HepG2 (cell line): ENCODE data around the gene TM9SF3. TPM values are rescaled to one million over a fixed set of nuclear protein-coding genes. Genes with fewer than 3 reads are reported as not detected.
A peak's percentile ranks its signal among the peaks of the same experiment; 100 is the strongest.

Experiments
- ATAC-seq: fragments of 200-7000 bp; cut with Tn5 transposase; 3 replicates; pipeline ENCODE4 v1.9.1; 2020; ENCODE audit warnings: mild to moderate bottlenecking, moderate library complexity
- BruUV-seq: library from RNA; stranded (reverse); fragments of 400-500 nt; replicated peaks from 2 replicates; lab custom pipeline; 2021; lab: Mats Ljungman, UMichigan
- CTCF ChIA-PET: fragments of 300-600 bp; formaldehyde crosslinking; extraction: SDS; loops from one replicate; lab custom pipeline; 2021; ENCODE audit warnings: low total read pairs, inconsistent platforms, low intra/inter-chr PET ratio; lab: Yijun Ruan, JAX
- POLR2A ChIA-PET: fragments of 350-600 bp; sonication (Branson Sonifier 250); formaldehyde crosslinking; loops from one replicate; lab custom pipeline; 2020; ENCODE audit warnings: antibody characterized with exemption, inconsistent platforms; lab: Yijun Ruan, JAX
- DNase-seq: peaks from one replicate; pipeline ENCODE4 v3.0.0-alpha.2; 2015; ENCODE audit warnings: low spot score
- FAIRE-seq: peaks from 3 replicates; lab custom pipeline; 2011; peaks lifted over from hg19 to GRCh38; lab: Jason Lieb, UNC
- H2AFZ ChIP-seq: one replicate; pipeline ENCODE4 v1.6.1; 2011; ENCODE audit warnings: low read length, inconsistent platforms
- H3K27ac ChIP-seq: fragments of 300-600 bp; 3 replicates; pipeline ENCODE4 v1.8.0; 2011; ENCODE audit warnings: mixed run types, mild to moderate bottlenecking, mixed read lengths, low read length, inconsistent platforms; ENCODE audit not compliant: insufficient read depth; ENCODE audit errors: extremely low read length
- H3K27me3 ChIP-seq, 2 experiments: fragments of 200-600 bp in 1 of 2; 2 replicates in 1 of 2; 3 replicates in 1 of 2; pipeline versions ENCODE4 v1.6.0 to v1.8.0; 2011; ENCODE audit warnings: low read length in 2 of 2, mild to moderate bottlenecking in 2 of 2, moderate library complexity in 2 of 2, inconsistent platforms in 1 of 2; ENCODE audit not compliant: insufficient read depth in 2 of 2, control insufficient read depth in 1 of 2
- H3K36me3 ChIP-seq, 2 experiments: fragments of 200-600 bp in 1 of 2; replicated peaks in 1 of 2; 2 replicates in 1 of 2; 3 replicates in 1 of 2; pipeline versions ENCODE4 v1.5.1 to v1.8.0; 2011; ENCODE audit warnings: low read length in 2 of 2, inconsistent platforms in 1 of 2; ENCODE audit not compliant: insufficient read depth in 2 of 2, control insufficient read depth in 1 of 2
- H3K4me1 ChIP-seq: 2 replicates; pipeline ENCODE4 v1.5.1; 2012; ENCODE audit warnings: low read length, inconsistent platforms; ENCODE audit not compliant: insufficient read depth
- H3K4me2 ChIP-seq: 2 replicates; pipeline ENCODE4 v1.6.0; 2011; ENCODE audit warnings: low read depth, low read length, inconsistent platforms
- H3K4me3 ChIP-seq, 3 experiments: fragments of 200-600 bp in 1 of 3; sonication (generic), shearing (Covaris generic) in 1 of 3; replicated peaks in 1 of 3; 2 replicates each; pipeline ENCODE4 v1.5.1; 2011 to 2016; ENCODE audit warnings: low read length in 3 of 3, inconsistent platforms in 2 of 3, low read depth in 2 of 3, mild to moderate bottlenecking in 2 of 3, control low read depth in 1 of 3, mixed read lengths in 1 of 3; ENCODE audit not compliant: insufficient read depth in 1 of 3
- H3K79me2 ChIP-seq: one replicate; pipeline ENCODE4 v1.6.1; 2011; ENCODE audit warnings: low read length, inconsistent platforms; ENCODE audit not compliant: insufficient read depth
- H3K9ac ChIP-seq: 2 replicates; pipeline ENCODE4 v1.6.0; 2011; ENCODE audit warnings: mild to moderate bottlenecking, low read depth, low read length, inconsistent platforms; ENCODE audit not compliant: insufficient read depth
- H3K9me3 ChIP-seq: 2 replicates; pipeline ENCODE4 v1.5.1; 2012; ENCODE audit warnings: mild to moderate bottlenecking, low read length
- H4K20me1 ChIP-seq: 2 replicates; pipeline ENCODE4 v1.6.0; 2011; ENCODE audit warnings: inconsistent platforms, mild to moderate bottlenecking, low read length, moderate library complexity; ENCODE audit not compliant: insufficient read depth
- CBX1 ChIP-seq: IDR thresholded peaks from one replicate; pipeline ENCODE4 v1.6.1; 2016; ENCODE audit warnings: antibody characterized with exemption, low read depth
- FOSL2 ChIP-seq: sonication (generic); formaldehyde crosslinking; IDR thresholded peaks from 2 replicates; pipeline ENCODE4 v1.4.0; 2020; ENCODE audit warnings: missing genetic modification reagents
- GTF2F1 ChIP-seq: fragments of 150-350 bp; IDR thresholded peaks from 2 replicates; pipeline ENCODE4 v1.6.1; 2014; ENCODE audit warnings: low read length
- HNRNPK ChIP-seq: fragments of 200-400 bp; formaldehyde crosslinking; IDR thresholded peaks from 2 replicates; pipeline ENCODE4 v1.6.1; 2018; ENCODE audit warnings: low read length, low read depth, moderate library complexity, mild to moderate bottlenecking; ENCODE audit not compliant: poor library complexity, severe bottlenecking
- NFYB ChIP-seq: sonication (generic); formaldehyde crosslinking; IDR thresholded peaks from 2 replicates; pipeline ENCODE4 v1.4.0; 2020; ENCODE audit warnings: missing genetic modification reagents
- RARA ChIP-seq: IDR thresholded peaks from 2 replicates; pipeline ENCODE4 v1.6.1; 2016; ENCODE audit warnings: missing genetic modification reagents, missing compliant biosample characterization
- SAP130 ChIP-seq: IDR thresholded peaks from 2 replicates; pipeline ENCODE4 v1.6.1; 2016; ENCODE audit warnings: low read depth
- SCMH1 ChIP-seq: sonication (generic); formaldehyde crosslinking; IDR thresholded peaks from 2 replicates; pipeline ENCODE4 v1.9.0; 2021; ENCODE audit warnings: missing genetic modification reagents, mild to moderate bottlenecking, borderline replicate concordance
- ZBTB21 ChIP-seq: sonication (generic); formaldehyde crosslinking; IDR thresholded peaks from 2 replicates; pipeline ENCODE4 v1.4.0; 2020; ENCODE audit warnings: missing genetic modification reagents
- ZFP82 ChIP-seq: sonication (generic); formaldehyde crosslinking; IDR thresholded peaks from 2 replicates; pipeline ENCODE4 v1.5.1; 2020; ENCODE audit warnings: mild to moderate bottlenecking, missing genetic modification reagents, borderline replicate concordance
- ZNF205 ChIP-seq: IDR thresholded peaks from 2 replicates; pipeline ENCODE4 v1.6.1; 2018; ENCODE audit warnings: missing biosample characterization, missing genetic modification reagents
- ZNF510 ChIP-seq: sonication (generic); formaldehyde crosslinking; IDR thresholded peaks from 2 replicates; pipeline ENCODE4 v1.4.0; 2020; ENCODE audit warnings: low read depth, mild to moderate bottlenecking, missing genetic modification reagents
- ZZZ3 ChIP-seq: sonication (generic); formaldehyde crosslinking; IDR thresholded peaks from 2 replicates; pipeline ENCODE4 v1.4.0; 2020; ENCODE audit warnings: missing genetic modification reagents, mild to moderate bottlenecking, borderline replicate concordance
- WGBS: methylation state at CpG from one replicate; pipeline ENCODE4 v1.1.6; 2017; ENCODE audit warnings: low lambda C conversion rate; 5-methylcytosine and 5-hydroxymethylcytosine counted together
- in situ Hi-C: cut with HindIII; loops from 2 replicates; pipeline ENCODE4 v1.10.0; 2017; ENCODE audit warnings: low pct_unique_long_range_greater_than_20kb; ENCODE audit not compliant: extremely low pct_ligation_motif_present
- intact Hi-C: fragments of 100-400 bp; cut with micrococcal nuclease; formaldehyde crosslinking; loops from one replicate; pipeline ENCODE4 v1.10.0; 2022; ENCODE audit not compliant: unreplicated experiment
- polyA plus RNA-seq, 8 experiments: library from polyadenylated mRNA; depleted of rRNA in 3 of 8; stranded (reverse) in 7 of 8; unstranded in 1 of 8; fragments of >200 nt; fragmentation: Illumina TruSeq in 4 of 8; extraction: Trizol in 4 of 8; gene quantifications; 2 replicates each; pipeline versions ENCODE4 v1.2.1 to v1.2.3, GENCODE V29; 2011 to 2016; ENCODE audit warnings: low read depth in 4 of 8, missing spikeins in 1 of 8, mixed read lengths in 1 of 8; ENCODE audit not compliant: insufficient read depth in 1 of 8
- total RNA-seq, 5 experiments: library from RNA; depleted of rRNA; stranded (reverse); fragments of >200 nt; fragmentation: Illumina TruSeq; extraction: Trizol; gene quantifications; 2 replicates each; pipeline ENCODE4 v1.2.3, GENCODE V29; 2016; ENCODE audit warnings: low read depth in 1 of 5
- TF ChIP-seq, protein P1 (sequence below): IDR thresholded peaks from 2 replicates; pipeline ENCODE4 v1.6.1; 2016; ENCODE audit warnings: missing compliant biosample characterization, missing genetic modification reagents, borderline replicate concordance
- TF ChIP-seq, protein P2 (sequence below): sonication (generic); formaldehyde crosslinking; conservative IDR thresholded peaks from 2 replicates; pipeline ENCODE4 v1.8.0; 2022; ENCODE audit warnings: low read depth, missing genetic modification reagents
- TF ChIP-seq, protein P3 (sequence below): IDR thresholded peaks from 2 replicates; pipeline ENCODE4 v1.6.1; 2018; ENCODE audit warnings: missing genetic modification reagents, mild to moderate bottlenecking, missing compliant biosample characterization
- TF ChIP-seq, protein P4 (sequence below): sonication (generic); formaldehyde crosslinking; IDR thresholded peaks from 2 replicates; pipeline ENCODE4 v1.4.0; 2020; ENCODE audit warnings: missing genetic modification reagents, borderline replicate concordance

TM9SF3 gene
- total and polyA plus RNA-seq, 2 of the 13 experiments (the other 11 are each of a cell fraction or from before 2014, with no cell fraction given): 43.8 to 120 TPM

DNA sequence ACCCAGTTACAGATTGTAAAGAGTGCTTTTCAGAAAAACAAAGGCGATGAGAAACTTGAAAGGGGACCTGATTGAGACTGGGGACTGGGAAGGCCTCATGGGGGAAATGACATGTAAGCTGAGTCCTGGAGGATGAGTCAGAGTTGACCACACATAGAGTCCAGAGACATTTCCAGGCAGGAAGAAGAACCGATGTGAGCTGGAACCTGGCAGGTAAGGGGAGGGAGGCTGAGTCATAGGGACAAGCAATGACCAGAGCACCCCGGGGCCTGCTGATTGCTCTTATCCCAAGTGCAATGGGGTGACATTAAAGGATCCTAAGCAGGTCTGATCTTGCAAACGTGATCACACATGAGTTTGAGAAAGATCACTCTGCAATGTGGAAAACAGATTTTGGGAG is 84.8 kb downstream of the TM9SF3 start:
- ChIA-PET CTCF (no interaction called here), POLR2A (no interaction called here)
- H3K9me3 ChIP-seq: no peaks in the 10 kb centered on the region
- H3K4me3 ChIP-seq: no peak overlapping the region
- H4K20me1 ChIP-seq: no peaks in the 10 kb centered on the region
- intact Hi-C loops (loop anchor here (1.0 kb wide), 1 partner anchor 35 kb away; no protein-coding TSS in a partner anchor), in situ Hi-C loops (no loop called here)
- ATAC-seq: peak; percentile 64
- FAIRE-seq: no peak
- DNase-seq: peak; percentile 36
- H2AFZ ChIP-seq: no peak overlapping the region
- no TSS peak for BruUV-seq
- peaks cover 4 to 14% of the 10 kb centered on the region in 2 experiments; a peak in 2 of 5 replicates for H3K27me3 ChIP-seq
- no peaks in the 10 kb centered on the region for H3K79me2 ChIP-seq
- H3K9ac ChIP-seq: no peak overlapping the region
- no peak overlapping the region for H3K4me2 ChIP-seq
- TF ChIP-seq, protein P1, sequence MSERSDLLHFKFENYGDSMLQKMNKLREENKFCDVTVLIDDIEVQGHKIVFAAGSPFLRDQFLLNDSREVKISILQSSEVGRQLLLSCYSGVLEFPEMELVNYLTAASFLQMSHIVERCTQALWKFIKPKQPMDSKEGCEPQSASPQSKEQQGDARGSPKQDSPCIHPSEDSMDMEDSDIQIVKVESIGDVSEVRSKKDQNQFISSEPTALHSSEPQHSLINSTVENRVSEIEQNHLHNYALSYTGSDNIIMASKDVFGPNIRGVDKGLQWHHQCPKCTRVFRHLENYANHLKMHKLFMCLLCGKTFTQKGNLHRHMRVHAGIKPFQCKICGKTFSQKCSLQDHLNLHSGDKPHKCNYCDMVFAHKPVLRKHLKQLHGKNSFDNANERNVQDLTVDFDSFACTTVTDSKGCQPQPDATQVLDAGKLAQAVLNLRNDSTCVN (CRISPR knock-in tag): no peak
- TF ChIP-seq ZNF510 (CRISPR knock-in tag) (no peak), ZFP82 (CRISPR knock-in tag) (no peak), NFYB (no peak), ZZZ3 (CRISPR knock-in tag) (no peak), RARA (0 out of 2 replicates have a peak, but pooled peaks have one; percentile 17), FOSL2 (CRISPR knock-in tag) (peak; percentile 86), HNRNPK (no peak), SAP130 (CRISPR knock-in tag) (peak; percentile 20; the same call in 1 of the 2 replicates), GTF2F1 (no peak), CBX1 (no peak), ZNF205 (CRISPR knock-in tag) (no peak), ZBTB21 (no peak), SCMH1 (CRISPR knock-in tag) (no peak)
- TF ChIP-seq, protein P2, sequence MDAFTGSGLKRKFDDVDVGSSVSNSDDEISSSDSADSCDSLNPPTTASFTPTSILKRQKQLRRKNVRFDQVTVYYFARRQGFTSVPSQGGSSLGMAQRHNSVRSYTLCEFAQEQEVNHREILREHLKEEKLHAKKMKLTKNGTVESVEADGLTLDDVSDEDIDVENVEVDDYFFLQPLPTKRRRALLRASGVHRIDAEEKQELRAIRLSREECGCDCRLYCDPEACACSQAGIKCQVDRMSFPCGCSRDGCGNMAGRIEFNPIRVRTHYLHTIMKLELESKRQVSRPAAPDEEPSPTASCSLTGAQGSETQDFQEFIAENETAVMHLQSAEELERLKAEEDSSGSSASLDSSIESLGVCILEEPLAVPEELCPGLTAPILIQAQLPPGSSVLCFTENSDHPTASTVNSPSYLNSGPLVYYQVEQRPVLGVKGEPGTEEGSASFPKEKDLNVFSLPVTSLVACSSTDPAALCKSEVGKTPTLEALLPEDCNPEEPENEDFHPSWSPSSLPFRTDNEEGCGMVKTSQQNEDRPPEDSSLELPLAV (CRISPR knock-in tag): no peak
- TF ChIP-seq, protein P3, sequence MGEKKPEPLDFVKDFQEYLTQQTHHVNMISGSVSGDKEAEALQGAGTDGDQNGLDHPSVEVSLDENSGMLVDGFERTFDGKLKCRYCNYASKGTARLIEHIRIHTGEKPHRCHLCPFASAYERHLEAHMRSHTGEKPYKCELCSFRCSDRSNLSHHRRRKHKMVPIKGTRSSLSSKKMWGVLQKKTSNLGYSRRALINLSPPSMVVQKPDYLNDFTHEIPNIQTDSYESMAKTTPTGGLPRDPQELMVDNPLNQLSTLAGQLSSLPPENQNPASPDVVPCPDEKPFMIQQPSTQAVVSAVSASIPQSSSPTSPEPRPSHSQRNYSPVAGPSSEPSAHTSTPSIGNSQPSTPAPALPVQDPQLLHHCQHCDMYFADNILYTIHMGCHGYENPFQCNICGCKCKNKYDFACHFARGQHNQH (CRISPR knock-in tag): no peak
- TF ChIP-seq, protein P4, sequence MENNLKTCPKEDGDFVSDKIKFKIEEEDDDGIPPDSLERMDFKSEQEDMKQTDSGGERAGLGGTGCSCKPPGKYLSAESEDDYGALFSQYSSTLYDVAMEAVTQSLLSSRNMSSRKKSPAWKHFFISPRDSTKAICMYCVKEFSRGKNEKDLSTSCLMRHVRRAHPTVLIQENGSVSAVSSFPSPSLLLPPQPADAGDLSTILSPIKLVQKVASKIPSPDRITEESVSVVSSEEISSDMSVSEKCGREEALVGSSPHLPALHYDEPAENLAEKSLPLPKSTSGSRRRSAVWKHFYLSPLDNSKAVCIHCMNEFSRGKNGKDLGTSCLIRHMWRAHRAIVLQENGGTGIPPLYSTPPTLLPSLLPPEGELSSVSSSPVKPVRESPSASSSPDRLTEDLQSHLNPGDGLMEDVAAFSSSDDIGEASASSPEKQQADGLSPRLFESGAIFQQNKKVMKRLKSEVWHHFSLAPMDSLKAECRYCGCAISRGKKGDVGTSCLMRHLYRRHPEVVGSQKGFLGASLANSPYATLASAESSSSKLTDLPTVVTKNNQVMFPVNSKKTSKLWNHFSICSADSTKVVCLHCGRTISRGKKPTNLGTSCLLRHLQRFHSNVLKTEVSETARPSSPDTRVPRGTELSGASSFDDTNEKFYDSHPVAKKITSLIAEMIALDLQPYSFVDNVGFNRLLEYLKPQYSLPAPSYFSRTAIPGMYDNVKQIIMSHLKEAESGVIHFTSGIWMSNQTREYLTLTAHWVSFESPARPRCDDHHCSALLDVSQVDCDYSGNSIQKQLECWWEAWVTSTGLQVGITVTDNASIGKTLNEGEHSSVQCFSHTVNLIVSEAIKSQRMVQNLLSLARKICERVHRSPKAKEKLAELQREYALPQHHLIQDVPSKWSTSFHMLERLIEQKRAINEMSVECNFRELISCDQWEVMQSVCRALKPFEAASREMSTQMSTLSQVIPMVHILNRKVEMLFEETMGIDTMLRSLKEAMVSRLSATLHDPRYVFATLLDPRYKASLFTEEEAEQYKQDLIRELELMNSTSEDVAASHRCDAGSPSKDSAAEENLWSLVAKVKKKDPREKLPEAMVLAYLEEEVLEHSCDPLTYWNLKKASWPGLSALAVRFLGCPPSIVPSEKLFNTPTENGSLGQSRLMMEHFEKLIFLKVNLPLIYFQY (CRISPR knock-in tag): no peak
- WGBS: 6% methylated on average over 4 of the region's 4 CpGs
- H3K4me1 ChIP-seq: peaks cover 37% of the 10 kb centered on the region
- H3K36me3 ChIP-seq: no peaks in the 10 kb centered on the region
- no peak overlapping the region for H3K27ac ChIP-seq
